GM12874 (cell line): Measurements from ENCODE around the gene DIAPH3.

Source experiments
- CTCF ChIP-seq: IDR thresholded peaks from 2 replicates; pipeline ENCODE4 v1.5.1; 2011; ENCODE audit warnings: low read depth, mild to moderate bottlenecking, control low read depth, low read length, moderate library complexity; ENCODE audit not compliant: insufficient read depth

DIAPH3 gene

GRCh38 chr13:59867867-59868266 lies 295.9 kb downstream of the DIAPH3 start:
- no peak for TF ChIP-seq CTCF

- TF ChIP-seq CTCF, result no peak
Observed at GRCh38 chr13:59865398-59865797, 298.3 kb downstream of the DIAPH3 start.

- no peak for TF ChIP-seq CTCF
Observed at GRCh38 chr13:59863621-59864020, 300.1 kb downstream of the DIAPH3 start.

GRCh38 chr13:59861676-59862075 lies 302.1 kb downstream of the DIAPH3 start:
- TF ChIP-seq CTCF, result no peak

- no peak for TF ChIP-seq CTCF
Observed at GRCh38 chr13:59856281-59856810, 307.4 kb downstream of the DIAPH3 start.

GRCh38 chr13:59846845-59847620 lies 316.7 kb downstream of the DIAPH3 start:
- TF ChIP-seq CTCF, result no peak

GRCh38 chr13:59843040-59843439 lies 320.7 kb downstream of the DIAPH3 start:
- no peak for TF ChIP-seq CTCF
